ENCODE data around the gene LMTK2.

DNA sequence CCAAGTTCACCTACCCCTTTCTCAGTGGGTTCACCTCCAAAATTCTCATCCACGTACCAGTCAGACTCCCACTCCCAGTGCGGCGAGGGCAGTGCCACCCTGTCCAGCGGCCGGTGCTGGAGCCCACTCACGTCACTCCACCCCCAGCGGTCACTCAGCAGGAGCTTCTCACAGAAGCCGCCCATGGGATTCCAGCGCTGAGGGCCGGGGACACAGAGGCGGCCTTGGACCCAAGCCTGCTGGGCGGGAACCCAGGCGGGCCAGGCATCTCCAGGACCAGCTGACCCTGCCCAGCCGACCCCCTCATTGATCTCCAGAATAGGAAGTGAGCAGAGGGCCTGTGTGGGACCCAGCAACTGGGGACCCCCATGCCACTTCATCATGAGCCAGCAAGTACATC, 138.2 kb downstream of the LMTK2 start:
- TF ChIP-seq, protein P1, sequence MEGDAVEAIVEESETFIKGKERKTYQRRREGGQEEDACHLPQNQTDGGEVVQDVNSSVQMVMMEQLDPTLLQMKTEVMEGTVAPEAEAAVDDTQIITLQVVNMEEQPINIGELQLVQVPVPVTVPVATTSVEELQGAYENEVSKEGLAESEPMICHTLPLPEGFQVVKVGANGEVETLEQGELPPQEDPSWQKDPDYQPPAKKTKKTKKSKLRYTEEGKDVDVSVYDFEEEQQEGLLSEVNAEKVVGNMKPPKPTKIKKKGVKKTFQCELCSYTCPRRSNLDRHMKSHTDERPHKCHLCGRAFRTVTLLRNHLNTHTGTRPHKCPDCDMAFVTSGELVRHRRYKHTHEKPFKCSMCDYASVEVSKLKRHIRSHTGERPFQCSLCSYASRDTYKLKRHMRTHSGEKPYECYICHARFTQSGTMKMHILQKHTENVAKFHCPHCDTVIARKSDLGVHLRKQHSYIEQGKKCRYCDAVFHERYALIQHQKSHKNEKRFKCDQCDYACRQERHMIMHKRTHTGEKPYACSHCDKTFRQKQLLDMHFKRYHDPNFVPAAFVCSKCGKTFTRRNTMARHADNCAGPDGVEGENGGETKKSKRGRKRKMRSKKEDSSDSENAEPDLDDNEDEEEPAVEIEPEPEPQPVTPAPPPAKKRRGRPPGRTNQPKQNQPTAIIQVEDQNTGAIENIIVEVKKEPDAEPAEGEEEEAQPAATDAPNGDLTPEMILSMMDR (IDR thresholded peaks at IDR 0.05; ENCODE audit: insufficient read depth, low read length, poor library complexity, severe bottlenecking) = no peak
- no peak for TF ChIP-seq EZH2phosphoT487 (conservative IDR thresholded peaks at IDR 0.05; ENCODE audit: low read length)

Measured in SU-DHL-6 (cell line).